Stomach (tissue), 9 donors: ENCODE results near the gene PFKFB1. TPM values are rescaled to one million over a fixed set of nuclear protein-coding genes. Genes with fewer than 3 reads are reported as not detected.
"Not testable (repeated sequence)": the region's sequence is repeated elsewhere in the genome, so short reads cannot be mapped to it uniquely, and the experiment has no call there.

ENCODE experiments used
- DNase-seq, 2 donors: peaks; one replicate each; pipeline versions ENCODE4 v3.0.0 to v3.0.0-alpha.2; 2013 to 2019
- H3K27ac ChIP-seq, 5 donors: fragments of 200-600 bp in 4 of 5; sonication (generic) in 4 of 5; one replicate each; pipeline ENCODE4 v1.5.1; 2013 to 2019; ENCODE audit warnings: mild to moderate bottlenecking in 1 of 5, moderate library complexity in 1 of 5
- H3K27me3 ChIP-seq, 3 donors: fragments of 200-600 bp; sonication (generic); one replicate each; pipeline ENCODE4 v1.5.1; 2017 to 2019; ENCODE audit warnings: mixed run types in 1 of 3
- H3K36me3 ChIP-seq, 4 donors: fragments of 200-600 bp; sonication (generic); 1 replicate in 3 of 4; 2 replicates in 1 of 4; pipeline ENCODE4 v1.5.1; 2016 to 2019
- H3K4me1 ChIP-seq, 4 donors: fragments of 200-600 bp; sonication (generic); one replicate each; pipeline ENCODE4 v1.5.1; 2016 to 2019
- H3K4me3 ChIP-seq, 4 donors: fragments of 200-600 bp; sonication (generic) in 3 of 4; one replicate each; pipeline ENCODE4 v1.5.1; 2016 to 2019; ENCODE audit warnings: mild to moderate bottlenecking in 1 of 4
- H3K9me3 ChIP-seq, 4 donors: fragments of 200-600 bp; sonication (generic); one replicate each; pipeline ENCODE4 v1.5.1; 2016 to 2019
- EP300 ChIP-seq: sonication (generic); formaldehyde crosslinking; IDR thresholded peaks from one replicate; pipeline ENCODE4 v1.6.1; 2017; ENCODE audit warnings: antibody characterized with exemption
- POLR2A ChIP-seq, 4 donors: fragments of 450-650 bp; IDR thresholded peaks; one replicate each; pipeline ENCODE4 v1.6.1; 2016; ENCODE audit warnings: antibody characterized with exemption in 4 of 4, control low read depth in 2 of 4, mild to moderate bottlenecking in 1 of 4, moderate library complexity in 1 of 4
- POLR2AphosphoS5 ChIP-seq, 3 donors: sonication (generic); formaldehyde crosslinking; IDR thresholded peaks; one replicate each; pipeline ENCODE4 v1.6.1; 2016; ENCODE audit warnings: antibody characterized with exemption in 3 of 3
- WGBS, 5 donors: extraction: QIAGEN DNeasy Blood & Tissue Kit in 3 of 5; methylation state at CpG; one replicate each; pipeline versions ENCODE4 v1.1.5 to v1.1.7; 2013 to 2018; 5-methylcytosine and 5-hydroxymethylcytosine counted together
- intact Hi-C: fragments of 100-400 bp; cut with DNase I; formaldehyde crosslinking; loops from one replicate; pipeline ENCODE4 v1.15.1; 2023; ENCODE audit warnings: low total_unique reads
- polyA plus RNA-seq, 3 donors: library from polyadenylated mRNA; stranded (reverse); fragments of 200-250 nt; gene quantifications; one replicate each; pipeline ENCODE4 v1.2.3, GENCODE V29; 2013
- total RNA-seq, 5 donors: library from RNA; depleted of rRNA; stranded (reverse); fragments of >200 nt; gene quantifications; one replicate each; pipeline versions ENCODE4 v1.1.0 to v1.2.3, GENCODE V29; 2014 to 2016
- TF ChIP-seq, protein P1 (sequence below), 7 experiments: fragments of 450-650 bp in 4 of 7; fragments of 200-600 bp in 3 of 7; sonication (generic) in 3 of 7; IDR thresholded peaks; one replicate each; pipeline ENCODE4 v1.5.1; 2016 to 2019; ENCODE audit warnings: antibody characterized with exemption in 7 of 7, control low read depth in 2 of 7, mild to moderate bottlenecking in 1 of 7
- donor health status: healthy with polysubstance abuse.
- donor health status: Bipolar disorder and iron deficiency.
- donor health status: healthy.

PFKFB1 gene
- total and polyA plus RNA-seq, 8 donors = 0.25 to 2.0 (median 0.57) TPM; not detected in 4

GRCh38 chrX:54992911-54993622 lies 921 bp downstream of the PFKFB1 start:
- Histone ChIP-seq H3K4me3 (no peak overlapping the region), H3K9me3 (peaks cover 0 to under 1% (median 0%) of the 10 kb centered on the region in 4 donors), H3K27me3 (no peaks in the 10 kb centered on the region), H3K27ac (no peak overlapping the region), H3K4me1 (no peaks in the 10 kb centered on the region), H3K36me3 (no peaks in the 10 kb centered on the region)
- 83 to 100% (median 92%) methylated on average over 1 of the region's 1 CpG for WGBS, 5 donors
- intact Hi-C loops = no loop called here
- DNase-seq = no peak
- TF ChIP-seq, protein P1, sequence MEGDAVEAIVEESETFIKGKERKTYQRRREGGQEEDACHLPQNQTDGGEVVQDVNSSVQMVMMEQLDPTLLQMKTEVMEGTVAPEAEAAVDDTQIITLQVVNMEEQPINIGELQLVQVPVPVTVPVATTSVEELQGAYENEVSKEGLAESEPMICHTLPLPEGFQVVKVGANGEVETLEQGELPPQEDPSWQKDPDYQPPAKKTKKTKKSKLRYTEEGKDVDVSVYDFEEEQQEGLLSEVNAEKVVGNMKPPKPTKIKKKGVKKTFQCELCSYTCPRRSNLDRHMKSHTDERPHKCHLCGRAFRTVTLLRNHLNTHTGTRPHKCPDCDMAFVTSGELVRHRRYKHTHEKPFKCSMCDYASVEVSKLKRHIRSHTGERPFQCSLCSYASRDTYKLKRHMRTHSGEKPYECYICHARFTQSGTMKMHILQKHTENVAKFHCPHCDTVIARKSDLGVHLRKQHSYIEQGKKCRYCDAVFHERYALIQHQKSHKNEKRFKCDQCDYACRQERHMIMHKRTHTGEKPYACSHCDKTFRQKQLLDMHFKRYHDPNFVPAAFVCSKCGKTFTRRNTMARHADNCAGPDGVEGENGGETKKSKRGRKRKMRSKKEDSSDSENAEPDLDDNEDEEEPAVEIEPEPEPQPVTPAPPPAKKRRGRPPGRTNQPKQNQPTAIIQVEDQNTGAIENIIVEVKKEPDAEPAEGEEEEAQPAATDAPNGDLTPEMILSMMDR (IDR thresholded peaks at IDR 0.05) = no peak
- TF ChIP-seq EP300 = no peak
- no peak for TF ChIP-seq POLR2A (IDR thresholded peaks at IDR 0.05)
- no peak for TF ChIP-seq POLR2AphosphoS5 (IDR thresholded peaks at IDR 0.05)

GRCh38 chrX:54991706-54992105 lies 2.3 kb downstream of the PFKFB1 start:
- TF ChIP-seq POLR2AphosphoS5 (IDR thresholded peaks at IDR 0.05) = no peak
- no peak for TF ChIP-seq EP300
- TF ChIP-seq, protein P1 (IDR thresholded peaks at IDR 0.05) = no peak
- no peak for TF ChIP-seq POLR2A (IDR thresholded peaks at IDR 0.05)

GRCh38 chrX:54983306-54983705 lies 10.7 kb downstream of the PFKFB1 start:
- intact Hi-C loops, DNase-seq: not testable (repeated sequence)
- WGBS, 5 donors = 91 to 100% (median 94%) methylated on average over 2 of the region's 2 CpGs

More at GRCh38 chrX:54991706-54992105, 2.3 kb downstream of the PFKFB1 start:
- no peaks in the 10 kb centered on the region for H3K4me1 ChIP-seq
- no peak overlapping the region for H3K27ac ChIP-seq
- no peak overlapping the region for H3K4me3 ChIP-seq
- H3K27me3 ChIP-seq = no peaks in the 10 kb centered on the region
- 78 to 89% (median 85%) methylated on average over 2 of the region's 2 CpGs for WGBS, 5 donors
- no peak for DNase-seq
- no peaks in the 10 kb centered on the region for H3K36me3 ChIP-seq
- H3K9me3 ChIP-seq = peaks cover 0 to 6% (median 0%) of the 10 kb centered on the region in 4 donors
- intact Hi-C loops = no loop called here

DNA sequence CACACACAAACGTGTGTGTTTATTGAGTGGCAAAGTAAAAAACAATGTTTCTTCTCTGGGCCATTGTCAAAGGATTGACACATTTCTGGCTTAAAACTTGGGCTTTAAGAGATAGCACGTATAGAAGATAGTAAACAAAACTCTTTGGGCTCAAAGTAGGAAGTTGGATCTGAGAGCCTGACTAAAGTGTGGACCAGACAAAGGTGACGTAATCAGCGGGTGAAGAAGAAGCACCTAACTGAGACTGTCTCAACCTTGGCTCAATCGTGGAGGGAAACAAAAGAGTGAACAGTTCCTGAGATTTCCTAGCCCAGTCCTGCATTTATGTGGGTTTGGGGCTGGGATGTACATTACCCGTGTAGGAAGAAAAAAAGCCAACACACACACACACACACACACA lies 13.7 kb downstream of the PFKFB1 start:
- intact Hi-C loops = no loop called here
- Histone ChIP-seq H3K36me3 (no peaks in the 10 kb centered on the region), H3K9me3 (peaks cover 0 to 13% (median 2%) of the 10 kb centered on the region in 4 donors), H3K4me3 (no peak overlapping the region), H3K27me3 (no peaks in the 10 kb centered on the region), H3K4me1 (no peaks in the 10 kb centered on the region), H3K27ac (no peak overlapping the region)
- no peak for TF ChIP-seq EP300
- no peak for TF ChIP-seq POLR2AphosphoS5 (IDR thresholded peaks at IDR 0.05)
- no peak for TF ChIP-seq POLR2A (IDR thresholded peaks at IDR 0.05)
- TF ChIP-seq, protein P1 (IDR thresholded peaks at IDR 0.05) = no peak
- no peak for DNase-seq
- WGBS, 5 donors = 54 to 73% (median 70%) methylated on average over 6 of the region's 6 CpGs

More at GRCh38 chrX:54983306-54983705, 10.7 kb downstream of the PFKFB1 start:
- H3K4me1 ChIP-seq, H3K27me3 ChIP-seq, H3K4me3 ChIP-seq, H3K36me3 ChIP-seq, H3K27ac ChIP-seq: not testable (repeated sequence)
- H3K9me3 ChIP-seq = peaks cover 0 to 12% (median 4%) of the 10 kb centered on the region in 4 donors

- TF ChIP-seq, protein P1 (IDR thresholded peaks at IDR 0.05) = no peak
- TF ChIP-seq EP300 (no peak), POLR2AphosphoS5 (IDR thresholded peaks at IDR 0.05) (no peak), POLR2A (IDR thresholded peaks at IDR 0.05) (no peak)
- Histone ChIP-seq H3K27ac (no peak overlapping the region), H3K27me3 (no peaks in the 10 kb centered on the region), H3K9me3 (peaks cover 0 to 22% (median 2%) of the 10 kb centered on the region in 4 donors), H3K4me3 (no peak overlapping the region), H3K4me1 (no peaks in the 10 kb centered on the region), H3K36me3 (no peaks in the 10 kb centered on the region)
- no peak for DNase-seq
- intact Hi-C loops = no loop called here
These were observed 14.6 kb downstream of the PFKFB1 start for GRCh38 chrX:54979432-54979831.
